ENCODE measurements around the gene PPIL6. TPM values are rescaled to one million over a fixed set of nuclear protein-coding genes. Genes with fewer than 3 reads are reported as not detected.
A peak's percentile ranks its signal among the peaks of the same experiment; 100 is the strongest.

Gene PPIL6
- polyA plus RNA-seq, 1 donor (not counting 4 experiments of a cell fraction or from before 2014, with no cell fraction given), result 1.4 TPM

GRCh38 chr6:109448615-109449014, 8.2 kb upstream of the PPIL6 start:
- Histone ChIP-seq H3K27ac (ENCODE audit: control insufficient read depth, insufficient read depth, low read length) (no peak overlapping the region), H4K20me1 (ENCODE audit: control insufficient read depth, extremely low read depth, insufficient read depth, low read length) (no peaks in the 10 kb centered on the region), H3K27me3 (ENCODE audit: control insufficient read depth, extremely low read depth, insufficient read depth, low read length) (no peaks in the 10 kb centered on the region), H3K9ac (ENCODE audit: control insufficient read depth, extremely low read depth, insufficient read depth, low read length) (no peak overlapping the region), H3K36me3 (ENCODE audit: control insufficient read depth in 2 of 2, extremely low read depth in 1 of 2, insufficient read depth in 2 of 2, low read length in 2 of 2) (peaks cover 34 to 42% of the 10 kb centered on the region in 2 experiments), H3K4me3 (ENCODE audit: control insufficient read depth in 2 of 3, extremely low read depth in 1 of 3, insufficient read depth in 2 of 3, low read depth in 1 of 3, low read length in 3 of 3) (no peak overlapping the region), H3K79me2 (ENCODE audit: control insufficient read depth, insufficient read depth, low read length) (no peaks in the 10 kb centered on the region), H2AFZ (ENCODE audit: control insufficient read depth, low read length) (no peak overlapping the region), H3K4me2 (ENCODE audit: control insufficient read depth, extremely low read depth, insufficient read depth, low read depth, low read length) (no peak overlapping the region), H3K4me1 (ENCODE audit: control insufficient read depth, extremely low read depth, insufficient read depth, low read length) (no peaks in the 10 kb centered on the region), H3K9me3 (ENCODE audit: control insufficient read depth, low read depth, low read length) (no peaks in the 10 kb centered on the region), H3K9me1 (ENCODE audit: control insufficient read depth, extremely low read depth, insufficient read depth, low read length) (no peaks in the 10 kb centered on the region)
- no peak for TF ChIP-seq CTCF (optimal IDR thresholded peaks at IDR 0.05 in 1 of 3, IDR thresholded peaks at IDR 0.05 in 1 of 3, conservative IDR thresholded peaks at IDR 0.05 in 1 of 3; ENCODE audit: extremely low read depth in 1 of 3, insufficient read depth in 2 of 3, low read length in 3 of 3)
- dilution Hi-C loops (cut with MboI; ENCODE audit: extremely low pct_ligation_motif_present, low sequenced_read_pairs), result no loop called here
- no peak for DNase-seq (ENCODE audit: low read depth, low spot score)
- no peak for FAIRE-seq

DNA sequence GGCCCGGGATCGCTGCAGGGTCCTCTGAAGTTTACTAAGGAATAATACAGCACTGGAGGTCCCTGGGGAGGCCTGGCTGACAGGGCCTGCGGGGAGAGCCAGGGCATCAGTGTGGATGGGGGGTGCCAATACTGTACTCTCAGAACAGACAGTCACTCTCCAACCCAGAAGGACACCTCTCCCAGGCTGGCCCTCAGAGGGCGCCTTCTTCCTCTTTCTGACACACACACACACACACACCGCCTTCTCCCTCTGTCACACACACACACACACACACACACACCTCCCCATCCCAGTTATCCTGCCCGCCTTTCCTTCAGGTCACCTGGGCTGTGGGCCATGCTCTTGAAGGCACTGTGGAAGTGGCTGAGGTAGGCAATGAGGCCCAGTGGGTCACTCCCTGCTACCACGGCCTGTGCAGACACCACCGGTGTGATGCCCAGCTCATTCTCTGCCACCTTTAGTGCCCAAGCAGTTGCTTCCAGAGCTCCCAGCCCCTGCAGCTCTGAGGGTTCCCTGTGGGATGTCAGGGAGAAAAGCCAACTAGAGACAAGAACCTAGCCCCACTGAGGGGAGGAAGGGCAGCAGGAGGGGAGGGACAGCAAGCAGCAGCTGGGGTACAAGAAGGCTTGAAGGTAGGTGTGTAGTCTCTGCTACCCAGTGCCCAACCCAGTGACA, 7.6 kb upstream of the PPIL6 start:
- H4K20me1 ChIP-seq (ENCODE audit: control insufficient read depth, extremely low read depth, insufficient read depth, low read length), result no peaks in the 10 kb centered on the region
- dilution Hi-C loops (cut with MboI; ENCODE audit: extremely low pct_ligation_motif_present, low sequenced_read_pairs), result no loop called here
- H3K4me1 ChIP-seq (ENCODE audit: control insufficient read depth, extremely low read depth, insufficient read depth, low read length), result no peaks in the 10 kb centered on the region
- TF ChIP-seq EZH2 (IDR thresholded peaks at IDR 0.05; ENCODE audit: low read length) (no peak), CTCF (optimal IDR thresholded peaks at IDR 0.05 in 1 of 3, IDR thresholded peaks at IDR 0.05 in 1 of 3, conservative IDR thresholded peaks at IDR 0.05 in 1 of 3; ENCODE audit: extremely low read depth in 1 of 3, insufficient read depth in 2 of 3, low read length in 3 of 3) (peak in 1 of 3 experiments; percentile 43)
- FAIRE-seq, result no peak
- H3K4me2 ChIP-seq (ENCODE audit: control insufficient read depth, extremely low read depth, insufficient read depth, low read depth, low read length), result no peak overlapping the region
- H3K79me2 ChIP-seq (ENCODE audit: control insufficient read depth, insufficient read depth, low read length), result no peaks in the 10 kb centered on the region
- H3K27me3 ChIP-seq (ENCODE audit: control insufficient read depth, extremely low read depth, insufficient read depth, low read length), result no peaks in the 10 kb centered on the region
- no peak overlapping the region for H3K9ac ChIP-seq (ENCODE audit: control insufficient read depth, extremely low read depth, insufficient read depth, low read length)
- no peak overlapping the region for H3K4me3 ChIP-seq (ENCODE audit: control insufficient read depth in 2 of 3, extremely low read depth in 1 of 3, insufficient read depth in 2 of 3, low read depth in 1 of 3, low read length in 3 of 3)
- H3K9me3 ChIP-seq (ENCODE audit: control insufficient read depth, low read depth, low read length), result no peaks in the 10 kb centered on the region
- no peak for DNase-seq (ENCODE audit: low read depth, low spot score)
- H3K36me3 ChIP-seq (ENCODE audit: control insufficient read depth in 2 of 2, extremely low read depth in 1 of 2, insufficient read depth in 2 of 2, low read length in 2 of 2), result peaks cover 40% of the 10 kb centered on the region in 2 experiments
- H3K9me1 ChIP-seq (ENCODE audit: control insufficient read depth, extremely low read depth, insufficient read depth, low read length), result no peaks in the 10 kb centered on the region
- no peak overlapping the region for H3K27ac ChIP-seq (ENCODE audit: control insufficient read depth, insufficient read depth, low read length)
- no peak overlapping the region for H2AFZ ChIP-seq (ENCODE audit: control insufficient read depth, low read length)
